Adrenal gland (tissue), 12 donors: ENCODE data around the gene ASTN2. TPM values are rescaled to one million over a fixed set of nuclear protein-coding genes. Genes with fewer than 3 reads are reported as not detected.

Experiments used
- DNase-seq, 7 donors: peaks; one replicate each; pipeline ENCODE4 v3.0.0-alpha.2; 2019 to 2020
- H3K27ac ChIP-seq, 5 donors: fragments of 200-600 bp; sonication (generic) in 4 of 5; 1 replicate in 3 of 5; 2 replicates in 2 of 5; pipeline versions ENCODE4 v1.5.1 to v1.8.0; 2016 to 2020; ENCODE audit warnings: mild to moderate bottlenecking in 1 of 5
- H3K27me3 ChIP-seq: fragments of 200-600 bp; 2 replicates; pipeline ENCODE4 v1.8.0; 2021
- H3K36me3 ChIP-seq, 2 donors: fragments of 200-600 bp; replicated peaks in 1 of 2; 1 replicate in 1 of 2; 2 replicates in 1 of 2; pipeline versions ENCODE4 v1.5.1 to v1.8.0; 2018 to 2022
- H3K4me1 ChIP-seq, 2 donors: fragments of 200-600 bp; replicated peaks in 1 of 2; 1 replicate in 1 of 2; 2 replicates in 1 of 2; pipeline versions ENCODE4 v1.5.1 to v1.8.0; 2018 to 2021
- H3K4me3 ChIP-seq, 4 donors: fragments of 200-600 bp; sonication (generic) in 3 of 4; one replicate each; pipeline ENCODE4 v1.5.1; 2016 to 2018
- H3K9me3 ChIP-seq, 3 donors: fragments of 200-600 bp; sonication (generic) in 1 of 3; replicated peaks in 1 of 3; 1 replicate in 2 of 3; 2 replicates in 1 of 3; pipeline versions ENCODE4 v1.5.1 to v1.8.0; 2016 to 2021
- POLR2A ChIP-seq, 2 donors: fragments of 450-650 bp; IDR thresholded peaks; one replicate each; pipeline ENCODE4 v1.6.1; 2017; ENCODE audit warnings: antibody characterized with exemption in 2 of 2, mild to moderate bottlenecking in 2 of 2, moderate library complexity in 1 of 2
- WGBS, 4 donors: extraction: QIAGEN DNeasy Blood & Tissue Kit in 2 of 4; methylation state at CpG; one replicate each; pipeline versions ENCODE4 v1.1.5 to v1.1.7; 2013 to 2017; 5-methylcytosine and 5-hydroxymethylcytosine counted together
- intact Hi-C, 2 donors: fragments of 100-400 bp; cut with DNase I; formaldehyde crosslinking; loops; one replicate each; pipeline versions ENCODE4 v1.14.1 to v1.15.0; 2022 to 2023
- polyA plus RNA-seq, 3 donors: library from polyadenylated mRNA; stranded (reverse); fragments of 200-250 nt in 2 of 3; fragments of 350-450 nt in 1 of 3; fragmentation: Illumina TruSeq in 1 of 3; extraction: RNeasy Lipid Tissue Mini Kit (QIAGEN cat#74804) in 1 of 3; gene quantifications; one replicate each; pipeline ENCODE4 v1.2.3, GENCODE V29; 2013 to 2014
- total RNA-seq, 9 donors: library from RNA; depleted of rRNA in 4 of 9; stranded (reverse); fragments of >200 nt in 4 of 9; fragments of 120-200 nt in 1 of 9; fragmentation: NEBNext Ultra II Directional in 1 of 9; extraction: Animal tissue kit (Norgen Biotek cat#: 25700) in 1 of 9; gene quantifications; one replicate each; pipeline versions ENCODE4 v1.1.0 to v1.2.4, GENCODE V29; 2013 to 2023
- TF ChIP-seq, protein P1 (sequence below), 6 experiments: fragments of 450-650 bp in 4 of 6; fragments of 200-600 bp in 2 of 6; sonication (generic) in 1 of 6; IDR thresholded peaks; 1 replicate in 5 of 6; 2 replicates in 1 of 6; pipeline versions ENCODE4 v1.5.1 to v1.8.0; 2016 to 2021; ENCODE audit warnings: antibody characterized with exemption in 6 of 6, mild to moderate bottlenecking in 2 of 6, moderate library complexity in 1 of 6
- donor health status: healthy with polysubstance abuse.
- donor health status: Bipolar disorder and iron deficiency.
- donor health status: DM: yes; HTN: yes; CAD: no.
- donor health status: DM: no; HTN: no; CAD: no.
- donor health status: DM: no; HTN: no; CAD: no.
- donor health status: DM: yes; HTN: yes; CAD: no.

Gene ASTN2
- total and polyA plus RNA-seq, 12 donors, result 2.5 to 15.6 (median 6.8) TPM

DNA sequence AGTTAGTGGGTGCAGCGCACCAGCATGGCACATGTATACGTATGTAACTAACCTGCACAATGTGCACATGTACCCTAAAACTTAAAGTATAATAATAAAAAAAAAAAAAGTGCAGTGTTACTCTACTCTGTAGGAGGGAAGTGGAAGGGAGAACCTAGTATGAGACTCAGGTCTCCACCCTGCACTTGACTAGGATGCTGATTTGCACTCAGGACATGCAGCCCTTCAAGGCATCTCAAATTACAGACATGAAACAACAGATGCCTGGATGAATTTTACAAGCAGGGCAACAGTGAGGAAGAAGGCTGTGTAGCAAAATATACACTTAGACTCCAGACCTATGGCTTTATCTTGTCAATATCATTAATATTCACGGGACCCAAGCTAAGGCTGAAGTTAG lies 711.2 kb downstream of the ASTN2 start:
- TF ChIP-seq POLR2A (IDR thresholded peaks at IDR 0.05), result no peak
- TF ChIP-seq, protein P1, sequence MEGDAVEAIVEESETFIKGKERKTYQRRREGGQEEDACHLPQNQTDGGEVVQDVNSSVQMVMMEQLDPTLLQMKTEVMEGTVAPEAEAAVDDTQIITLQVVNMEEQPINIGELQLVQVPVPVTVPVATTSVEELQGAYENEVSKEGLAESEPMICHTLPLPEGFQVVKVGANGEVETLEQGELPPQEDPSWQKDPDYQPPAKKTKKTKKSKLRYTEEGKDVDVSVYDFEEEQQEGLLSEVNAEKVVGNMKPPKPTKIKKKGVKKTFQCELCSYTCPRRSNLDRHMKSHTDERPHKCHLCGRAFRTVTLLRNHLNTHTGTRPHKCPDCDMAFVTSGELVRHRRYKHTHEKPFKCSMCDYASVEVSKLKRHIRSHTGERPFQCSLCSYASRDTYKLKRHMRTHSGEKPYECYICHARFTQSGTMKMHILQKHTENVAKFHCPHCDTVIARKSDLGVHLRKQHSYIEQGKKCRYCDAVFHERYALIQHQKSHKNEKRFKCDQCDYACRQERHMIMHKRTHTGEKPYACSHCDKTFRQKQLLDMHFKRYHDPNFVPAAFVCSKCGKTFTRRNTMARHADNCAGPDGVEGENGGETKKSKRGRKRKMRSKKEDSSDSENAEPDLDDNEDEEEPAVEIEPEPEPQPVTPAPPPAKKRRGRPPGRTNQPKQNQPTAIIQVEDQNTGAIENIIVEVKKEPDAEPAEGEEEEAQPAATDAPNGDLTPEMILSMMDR (IDR thresholded peaks at IDR 0.05), result no peak
- WGBS, 4 donors, result 86 to 95% (median 89%) methylated on average over 3 of the region's 3 CpGs
- Histone ChIP-seq H3K4me1 (peaks cover 0 to 12% of the 10 kb centered on the region in 2 donors), H3K36me3 (peaks cover 0 to 12% of the 10 kb centered on the region in 2 donors), H3K4me3 (no peak overlapping the region), H3K27ac (no peak overlapping the region), H3K27me3 (no peaks in the 10 kb centered on the region), H3K9me3 (no peaks in the 10 kb centered on the region)
- intact Hi-C loops, result no loop called here
- DNase-seq, result no peak

- peaks cover 0 to 25% of the 10 kb centered on the region in 2 donors for H3K36me3 ChIP-seq
- no peaks in the 10 kb centered on the region for H3K27me3 ChIP-seq
- H3K4me3 ChIP-seq, result no peak overlapping the region
- H3K4me1 ChIP-seq, result peaks cover 0 to 12% of the 10 kb centered on the region in 2 donors
- no peak for DNase-seq
- intact Hi-C loops, result no loop called here
- TF ChIP-seq POLR2A (IDR thresholded peaks at IDR 0.05), result no peak
- TF ChIP-seq, protein P1 (IDR thresholded peaks at IDR 0.05), result no peak
- WGBS, 4 donors, result 64 to 94% (median 89%) methylated on average over 2 of the region's 2 CpGs
- no peak overlapping the region for H3K27ac ChIP-seq
- no peaks in the 10 kb centered on the region for H3K9me3 ChIP-seq
Observed at GRCh38 chr9:116701940-116702642, 712.8 kb downstream of the ASTN2 start.

DNA sequence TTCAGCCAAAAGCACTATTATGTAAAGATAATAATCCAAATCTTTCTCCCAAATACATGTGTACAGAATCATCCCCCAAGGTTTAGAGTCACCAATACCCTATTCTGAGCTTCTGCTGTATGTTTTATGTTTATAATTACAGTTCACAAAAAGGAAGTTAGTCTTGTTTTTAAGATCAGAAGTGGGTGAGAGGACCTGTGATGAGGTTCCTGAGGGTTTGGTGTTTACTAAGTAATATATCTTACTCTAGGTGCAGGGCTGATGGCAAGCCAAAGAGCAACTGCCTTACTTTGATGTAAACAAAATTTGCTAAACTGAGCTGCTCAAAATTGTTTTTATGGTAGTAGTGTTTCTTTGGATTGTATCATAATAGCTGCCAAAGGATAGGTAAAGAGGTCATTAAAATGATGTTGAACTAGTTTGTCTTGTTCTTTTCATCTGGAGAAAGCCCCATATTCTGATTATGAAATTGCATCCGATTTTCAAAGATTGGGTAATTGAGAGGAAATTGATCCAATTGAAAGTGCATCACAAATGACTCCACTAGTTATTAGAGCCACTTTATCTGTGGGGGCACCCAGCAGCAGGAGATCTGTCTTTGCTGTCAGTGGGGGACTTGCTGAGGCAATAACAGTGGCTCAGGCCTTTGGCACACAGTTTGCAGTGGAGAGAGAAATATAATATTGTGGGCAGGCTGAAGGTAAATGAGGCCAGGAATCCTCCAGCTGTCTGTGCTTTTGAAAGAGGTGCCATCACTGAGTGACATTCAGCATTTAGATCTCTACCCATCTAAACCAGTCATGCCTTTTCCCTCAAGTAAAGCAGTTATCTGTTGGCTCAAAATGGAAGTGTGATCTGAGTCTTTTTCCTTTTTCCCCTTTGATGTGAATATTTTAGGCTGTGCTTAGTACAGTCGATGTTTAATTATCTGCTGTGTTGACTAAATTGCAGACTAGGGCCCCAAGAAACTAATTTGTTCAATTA lies 713.7 kb downstream of the ASTN2 start:
- no peaks in the 10 kb centered on the region for H3K27me3 ChIP-seq
- no peak for TF ChIP-seq POLR2A (IDR thresholded peaks at IDR 0.05)
- TF ChIP-seq, protein P1 (IDR thresholded peaks at IDR 0.05), result no peak
- no peak overlapping the region for H3K27ac ChIP-seq
- no peak for DNase-seq
- H3K36me3 ChIP-seq, result peaks cover 0 to 25% of the 10 kb centered on the region in 2 donors
- WGBS, 4 donors, result 63 to 67% (median 65%) methylated on average over 2 of the region's 2 CpGs
- intact Hi-C loops, result no loop called here
- no peaks in the 10 kb centered on the region for H3K9me3 ChIP-seq
- H3K4me3 ChIP-seq, result no peak overlapping the region
- peaks cover 0 to 13% of the 10 kb centered on the region in 2 donors for H3K4me1 ChIP-seq

- intact Hi-C loops, result no loop called here
- Histone ChIP-seq H3K4me3 (no peak overlapping the region), H3K9me3 (no peaks in the 10 kb centered on the region), H3K27ac (no peak overlapping the region), H3K27me3 (no peaks in the 10 kb centered on the region), H3K4me1 (peaks cover 0 to 21% of the 10 kb centered on the region in 2 donors), H3K36me3 (peaks cover 0 to 25% of the 10 kb centered on the region in 2 donors)
- DNase-seq, result no peak
- WGBS, 4 donors, result 97 to 100% (median 98%) methylated on average over 1 of the region's 1 CpG
- TF ChIP-seq, protein P1 (IDR thresholded peaks at IDR 0.05), result no peak
- TF ChIP-seq POLR2A (IDR thresholded peaks at IDR 0.05), result no peak
Observed at GRCh38 chr9:116700279-116700678, 714.6 kb downstream of the ASTN2 start.
